GM23338 (cell line): ENCODE measurements around the gene RAB3GAP2. TPM values are rescaled to one million over a fixed set of nuclear protein-coding genes. Genes with fewer than 3 reads are reported as not detected.

Source experiments
- ATAC-seq: fragments of 200-7000 bp; cut with Tn5 transposase; 3 replicates; pipeline ENCODE4 v1.9.1; 2020
- DNase-seq: peaks from one replicate; pipeline ENCODE4 v3.0.0-alpha.2; 2015; ENCODE audit warnings: low spot score
- H2AFZ ChIP-seq: fragments of 200-600 bp; sonication (generic); 2 replicates; pipeline ENCODE4 v1.8.0; 2016; ENCODE audit warnings: antibody characterized with exemption, mild to moderate bottlenecking, moderate library complexity
- H3F3A ChIP-seq: fragments of 200-600 bp; sonication (generic); replicated peaks from 2 replicates; pipeline ENCODE4 v1.8.0; 2017; ENCODE audit warnings: antibody characterized with exemption, mixed run types, low read depth
- H3K27ac ChIP-seq: fragments of 200-600 bp; sonication (generic); 2 replicates; pipeline ENCODE4 v1.6.1; 2016; ENCODE audit warnings: low read depth
- H3K27me3 ChIP-seq: fragments of 200-600 bp; sonication (generic); 2 replicates; pipeline ENCODE4 v1.8.0; 2016; ENCODE audit warnings: mild to moderate bottlenecking, mixed run types, moderate library complexity; ENCODE audit not compliant: insufficient read depth
- H3K36me3 ChIP-seq: fragments of 200-600 bp; sonication (generic); 2 replicates; pipeline ENCODE4 v1.8.0; 2016; ENCODE audit warnings: mild to moderate bottlenecking; ENCODE audit not compliant: insufficient read depth
- H3K4me1 ChIP-seq: fragments of 200-600 bp; sonication (generic); 2 replicates; pipeline ENCODE4 v1.8.0; 2016; ENCODE audit warnings: mild to moderate bottlenecking, moderate library complexity; ENCODE audit not compliant: insufficient read depth
- H3K4me2 ChIP-seq: fragments of 200-600 bp; sonication (generic); 2 replicates; pipeline ENCODE4 v1.7.1; 2017; ENCODE audit warnings: mixed run types
- H3K4me3 ChIP-seq: fragments of 200-600 bp; sonication (generic); 2 replicates; pipeline ENCODE4 v1.6.1; 2016; ENCODE audit warnings: mixed run types
- H3K79me2 ChIP-seq: fragments of 200-600 bp; sonication (generic); replicated peaks from 2 replicates; pipeline ENCODE4 v1.8.0; 2017; ENCODE audit warnings: mild to moderate bottlenecking; ENCODE audit not compliant: insufficient read depth
- H3K9me2 ChIP-seq: fragments of 200-600 bp; sonication (generic); 2 replicates; pipeline ENCODE4 v1.8.0; 2017; ENCODE audit not compliant: insufficient read depth
- H4K20me1 ChIP-seq: fragments of 200-600 bp; sonication (generic); replicated peaks from 2 replicates; pipeline ENCODE4 v1.8.0; 2017; ENCODE audit warnings: mild to moderate bottlenecking; ENCODE audit not compliant: insufficient read depth
- H3K27ac Mint-ChIP-seq: 2 replicates; pipeline ENCODE4 v1.8.0; 2020; ENCODE audit warnings: inconsistent platforms, mild to moderate bottlenecking, moderate library complexity, mixed read lengths
- H3K27me3 Mint-ChIP-seq: 3 replicates; pipeline ENCODE4 v1.8.0; 2022; ENCODE audit warnings: low read depth, mild to moderate bottlenecking, moderate library complexity, mixed read lengths, inconsistent platforms; ENCODE audit not compliant: insufficient read depth, poor library complexity
- H3K36me3 Mint-ChIP-seq: 3 replicates; pipeline ENCODE4 v1.8.0; 2021; ENCODE audit warnings: low read depth, mild to moderate bottlenecking, inconsistent platforms, moderate library complexity, mixed read lengths
- H3K4me1 Mint-ChIP-seq: 3 replicates; pipeline ENCODE4 v1.8.0; 2020; ENCODE audit warnings: mild to moderate bottlenecking, inconsistent platforms, mixed read lengths
- H3K4me3 Mint-ChIP-seq: 3 replicates; pipeline ENCODE4 v1.8.0; 2021; ENCODE audit warnings: moderate library complexity, mild to moderate bottlenecking, inconsistent platforms, mixed read lengths
- H3K9me3 Mint-ChIP-seq: 3 replicates; pipeline ENCODE4 v1.8.0; 2020; ENCODE audit warnings: moderate library complexity, mild to moderate bottlenecking, inconsistent platforms, mixed read lengths
- CREB1 ChIP-seq: fragments of 250-450 bp; sonication (Bioruptor Pico); IDR thresholded peaks from 2 replicates; pipeline ENCODE4 v1.5.0; 2020; ENCODE audit warnings: low read depth, mild to moderate bottlenecking, moderate library complexity
- CTCF ChIP-seq, 2 experiments: fragments of 200-600 bp in 1 of 2; sonication (generic) in 1 of 2; conservative IDR thresholded peaks; 2 replicates each; pipeline versions ENCODE4 v1.5.1 to v1.6.1; 2016 to 2017; ENCODE audit warnings: antibody characterized with exemption in 2 of 2, low read depth in 2 of 2, mild to moderate bottlenecking in 2 of 2, moderate library complexity in 1 of 2
- ETS1 ChIP-seq: IDR thresholded peaks from 2 replicates; pipeline ENCODE4 v1.6.1; 2016; ENCODE audit warnings: antibody characterized with exemption
- EZH2 ChIP-seq: fragments of 200-600 bp; sonication (generic); IDR thresholded peaks from one replicate; pipeline ENCODE4 v1.8.0; 2017; ENCODE audit warnings: antibody characterized with exemption, mild to moderate bottlenecking, low read depth; ENCODE audit not compliant: unreplicated experiment
- EZH2phosphoT487 ChIP-seq: fragments of 200-600 bp; sonication (generic); IDR thresholded peaks from one replicate; pipeline ENCODE4 v1.8.1; 2018; ENCODE audit warnings: antibody characterized with exemption; ENCODE audit not compliant: unreplicated experiment
- JUNB ChIP-seq: IDR thresholded peaks from one replicate; pipeline ENCODE4 v1.6.1; 2016; ENCODE audit warnings: antibody characterized with exemption; ENCODE audit not compliant: unreplicated experiment
- NANOG ChIP-seq: IDR thresholded peaks from 2 replicates; pipeline ENCODE4 v1.6.1; 2016; ENCODE audit warnings: antibody characterized with exemption, borderline replicate concordance
- POLR2AphosphoS5 ChIP-seq: IDR thresholded peaks from 2 replicates; pipeline ENCODE4 v1.6.1; 2016; ENCODE audit warnings: antibody characterized with exemption, low read depth
- STAT1 ChIP-seq: IDR thresholded peaks from one replicate; pipeline ENCODE4 v1.6.1; 2016; ENCODE audit warnings: antibody characterized with exemption; ENCODE audit not compliant: unreplicated experiment
- ZNF114 ChIP-seq: fragments of 250-450 bp; sonication (Bioruptor Pico); IDR thresholded peaks from 2 replicates; pipeline ENCODE4 v1.5.0; 2020; ENCODE audit warnings: mild to moderate bottlenecking, moderate library complexity
- ZNF331 ChIP-seq: fragments of 250-450 bp; sonication (Bioruptor Pico); IDR thresholded peaks from 2 replicates; pipeline ENCODE4 v1.5.0; 2020; ENCODE audit warnings: low read depth, mild to moderate bottlenecking, moderate library complexity
- ZNF462 ChIP-seq: fragments of 250-450 bp; sonication (Bioruptor Pico); IDR thresholded peaks from 2 replicates; pipeline ENCODE4 v1.5.0; 2020; ENCODE audit warnings: mild to moderate bottlenecking, moderate library complexity
- polyA plus RNA-seq: library from polyadenylated mRNA; unstranded; fragments of >200 nt; fragmentation: Nextera tagmentation; extraction: Ambion mirVana; gene quantifications from 2 replicates; pipeline ENCODE4 v1.2.1, GENCODE V29; 2016
- total RNA-seq: library from RNA; depleted of rRNA; stranded (reverse); fragments of >200 nt; shearing (Covaris generic); gene quantifications from 2 replicates; pipeline ENCODE4 v1.2.3, GENCODE V29; 2014

Gene RAB3GAP2
- total and polyA plus RNA-seq, 2 experiments from 2014 or later = 19.4 to 44.6 TPM

GRCh38 chr1:220301630-220302029 is 29.4 kb upstream of the RAB3GAP2 start:
- no peaks in the 10 kb centered on the region for H3F3A ChIP-seq
- no peaks in the 10 kb centered on the region for H3K9me2 ChIP-seq
- TF ChIP-seq ZNF331 (CRISPR knock-in tag) = no peak
- no peak for TF ChIP-seq EZH2phosphoT487
- TF ChIP-seq STAT1 = no peak
- no peak for TF ChIP-seq CREB1
- TF ChIP-seq ETS1 = no peak
- no peak for TF ChIP-seq CTCF (conservative IDR thresholded peaks at IDR 0.05; ENCODE audit: low read depth in 2 of 2)
- no peak for TF ChIP-seq ZNF114 (CRISPR knock-in tag)
- TF ChIP-seq POLR2AphosphoS5 = no peak
- no peak for TF ChIP-seq NANOG
- TF ChIP-seq JUNB = no peak
- TF ChIP-seq EZH2 = no peak
- TF ChIP-seq ZNF462 (CRISPR knock-in tag) = no peak
- H3K27ac Mint-ChIP-seq = no peak overlapping the region
- no peak overlapping the region for H3K4me3 Mint-ChIP-seq
- peaks cover 21% of the 10 kb centered on the region for H3K4me1 Mint-ChIP-seq
- H2AFZ ChIP-seq = peak overlapping the region; percentile 84; the same call in 1 of the 2 replicates
- no peak overlapping the region for H3K4me3 ChIP-seq
- H3K36me3 Mint-ChIP-seq = no peaks in the 10 kb centered on the region
- H3K27ac ChIP-seq = no peak overlapping the region
- no peaks in the 10 kb centered on the region for H3K79me2 ChIP-seq
- H3K4me2 ChIP-seq = no peak overlapping the region
- no peaks in the 10 kb centered on the region for H3K27me3 ChIP-seq
- H3K4me1 ChIP-seq = peaks cover 28% of the 10 kb centered on the region
- no peak for ATAC-seq
- DNase-seq = no peak
- H3K36me3 ChIP-seq = no peaks in the 10 kb centered on the region
- no peaks in the 10 kb centered on the region for H4K20me1 ChIP-seq
- peaks cover 6% of the 10 kb centered on the region for H3K27me3 Mint-ChIP-seq
- H3K9me3 Mint-ChIP-seq = no peaks in the 10 kb centered on the region; the same call in 2 of the 3 replicates
